Activated T-cell treated with anti-CD3 and anti-CD28 coated beads, Interleukin-2, amount 50 U/mL, for 72 hours (primary cell): Measurements from ENCODE around the gene GRAMD1A. TPM values are rescaled to one million over a fixed set of nuclear protein-coding genes. Genes with fewer than 3 reads are reported as not detected.
"Not testable (repeated sequence)": the region's sequence is repeated elsewhere in the genome, so short reads cannot be mapped to it uniquely, and the experiment has no call there.

Source experiments
- ATAC-seq, 2 donors: fragments of 150-1000 bp; cut with Tn5 transposase; replicated peaks in 1 of 2; 2 replicates each; pipeline ENCODE4 v1.10.0; 2021; ENCODE audit warnings: moderate library complexity in 2 of 2, mild to moderate bottlenecking in 1 of 2
- DNase-seq, 2 donors: peaks; one replicate each; pipeline ENCODE4 v3.0.0; 2021 to 2022; ENCODE audit warnings: mixed read lengths in 1 of 2
- H3K27ac Mint-ChIP-seq: one replicate; pipeline ENCODE4 v1.8.0; 2022; ENCODE audit warnings: mild to moderate bottlenecking, moderate library complexity, mixed read lengths
- H3K27me3 Mint-ChIP-seq: one replicate; pipeline ENCODE4 v1.8.0; 2022; ENCODE audit warnings: low read depth, mixed read lengths
- H3K36me3 Mint-ChIP-seq, 2 donors: one replicate each; pipeline ENCODE4 v1.8.0; 2022; ENCODE audit warnings: mixed read lengths in 2 of 2, mild to moderate bottlenecking in 1 of 2; ENCODE audit not compliant: insufficient read depth in 2 of 2
- H3K4me1 Mint-ChIP-seq: one replicate; pipeline ENCODE4 v1.8.0; 2022; ENCODE audit warnings: low read depth, mixed read lengths
- H3K4me3 Mint-ChIP-seq, 2 donors: one replicate each; pipeline ENCODE4 v1.8.0; 2022; ENCODE audit warnings: mild to moderate bottlenecking in 2 of 2, mixed read lengths in 2 of 2, moderate library complexity in 2 of 2
- H3K9me3 Mint-ChIP-seq, 2 donors: one replicate each; pipeline ENCODE4 v1.8.0; 2022; ENCODE audit warnings: mixed read lengths in 2 of 2
- total RNA-seq, 2 donors: library from RNA; stranded (reverse); gene quantifications; one replicate each; pipeline ENCODE4 v1.2.3, GENCODE V29; 2022

The GRAMD1A gene
- total RNA-seq, 2 donors from 2014 or later: 233 to 236 TPM

- Mint-ChIP-seq H3K27ac (no peak overlapping the region), H3K4me3 (no peak overlapping the region), H3K4me1 (peaks cover 5% of the 10 kb centered on the region), H3K9me3 (no peaks in the 10 kb centered on the region), H3K36me3 (peaks cover 13 to 29% of the 10 kb centered on the region in 2 donors), H3K27me3 (no peaks in the 10 kb centered on the region)
- DNase-seq (no peak), ATAC-seq (no peak)
Measured at GRCh38 chr19:35021016-35021415, 20.9 kb downstream of the GRAMD1A start.

DNA sequence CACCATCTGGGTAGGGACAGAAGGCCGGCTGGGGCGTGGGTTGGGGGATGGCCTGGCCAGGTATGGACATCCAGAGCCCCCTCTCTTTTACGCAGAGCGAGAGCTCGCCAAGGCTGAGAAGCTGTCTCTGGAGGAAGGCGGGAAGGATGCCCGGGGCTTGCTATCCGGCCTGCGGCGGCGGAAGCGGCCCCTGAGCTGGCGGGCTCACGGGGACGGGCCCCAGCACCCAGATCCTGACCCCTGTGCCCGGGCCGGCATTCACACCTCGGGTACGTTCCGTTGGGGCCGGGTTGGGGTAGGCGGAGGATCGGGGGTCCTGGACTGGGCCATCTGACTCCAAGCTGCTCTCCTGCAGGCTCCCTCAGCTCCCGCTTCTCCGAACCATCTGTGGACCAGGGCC is 21.5 kb downstream of the GRAMD1A start:
- no peaks in the 10 kb centered on the region for H3K9me3 Mint-ChIP-seq
- peaks cover 13 to 33% of the 10 kb centered on the region in 2 donors for H3K36me3 Mint-ChIP-seq
- no peak for ATAC-seq
- H3K27ac Mint-ChIP-seq: no peak overlapping the region
- H3K27me3 Mint-ChIP-seq: no peaks in the 10 kb centered on the region
- H3K4me1 Mint-ChIP-seq: peaks cover 5% of the 10 kb centered on the region
- H3K4me3 Mint-ChIP-seq: no peak overlapping the region
- DNase-seq: no peak

GRCh38 chr19:35022460-35022859 is 22.3 kb downstream of the GRAMD1A start:
- H3K4me1 Mint-ChIP-seq: peaks cover 5% of the 10 kb centered on the region
- ATAC-seq (peak in 1 of 2 donors; percentile 7), DNase-seq (no peak)
- H3K36me3 Mint-ChIP-seq: peaks cover 13 to 32% of the 10 kb centered on the region in 2 donors
- H3K27me3 Mint-ChIP-seq: no peaks in the 10 kb centered on the region
- H3K4me3 Mint-ChIP-seq: no peak overlapping the region
- H3K27ac Mint-ChIP-seq: no peak overlapping the region
- no peaks in the 10 kb centered on the region for H3K9me3 Mint-ChIP-seq

DNA sequence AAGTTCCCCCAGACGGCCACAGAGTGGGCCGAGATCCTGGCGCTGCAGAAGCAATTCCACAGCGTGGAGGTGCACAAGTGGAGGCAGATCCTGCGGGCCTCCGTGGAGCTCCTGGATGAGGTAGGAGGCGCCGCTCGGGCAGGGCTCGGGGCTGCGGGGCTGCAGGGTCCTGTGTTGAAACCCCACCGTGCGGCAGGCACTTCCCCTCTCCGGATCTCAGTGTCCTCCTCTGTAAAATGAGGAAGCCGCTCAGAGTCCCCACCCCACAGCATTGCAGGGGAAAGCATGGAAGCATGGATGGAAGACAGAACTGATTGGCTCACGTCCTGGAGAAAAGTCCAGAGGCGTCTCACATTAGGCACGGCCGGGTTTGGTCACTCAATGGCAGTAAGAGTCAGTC is 23.3 kb downstream of the GRAMD1A start:
- no peak overlapping the region for H3K27ac Mint-ChIP-seq
- peaks cover 10 to 26% of the 10 kb centered on the region in 2 donors for H3K36me3 Mint-ChIP-seq
- DNase-seq (no peak), ATAC-seq (no peak)
- no peaks in the 10 kb centered on the region for H3K9me3 Mint-ChIP-seq
- no peak overlapping the region for H3K4me3 Mint-ChIP-seq
- H3K4me1 Mint-ChIP-seq: peaks cover 7% of the 10 kb centered on the region
- H3K27me3 Mint-ChIP-seq: no peaks in the 10 kb centered on the region

GRCh38 chr19:35024095-35024494 is 24.0 kb downstream of the GRAMD1A start:
- peaks cover 11 to 25% of the 10 kb centered on the region in 2 donors for H3K36me3 Mint-ChIP-seq
- H3K27me3 Mint-ChIP-seq: no peaks in the 10 kb centered on the region
- peaks cover 9% of the 10 kb centered on the region for H3K4me1 Mint-ChIP-seq
- DNase-seq (no peak), ATAC-seq (no peak)
- no peak overlapping the region for H3K27ac Mint-ChIP-seq
- no peak overlapping the region for H3K4me3 Mint-ChIP-seq
- H3K9me3 Mint-ChIP-seq: no peaks in the 10 kb centered on the region

- no peak for ATAC-seq
- DNase-seq: no peak
- peaks cover 1% of the 10 kb centered on the region for H3K27me3 Mint-ChIP-seq
- no peak overlapping the region for H3K4me3 Mint-ChIP-seq
- H3K9me3 Mint-ChIP-seq: no peaks in the 10 kb centered on the region
- H3K27ac Mint-ChIP-seq: no peak overlapping the region
- H3K4me1 Mint-ChIP-seq: peaks cover 11% of the 10 kb centered on the region
- H3K36me3 Mint-ChIP-seq: peaks cover 6 to 16% of the 10 kb centered on the region in 2 donors
Measured at GRCh38 chr19:35025969-35026368, 25.8 kb downstream of the GRAMD1A start.

DNA sequence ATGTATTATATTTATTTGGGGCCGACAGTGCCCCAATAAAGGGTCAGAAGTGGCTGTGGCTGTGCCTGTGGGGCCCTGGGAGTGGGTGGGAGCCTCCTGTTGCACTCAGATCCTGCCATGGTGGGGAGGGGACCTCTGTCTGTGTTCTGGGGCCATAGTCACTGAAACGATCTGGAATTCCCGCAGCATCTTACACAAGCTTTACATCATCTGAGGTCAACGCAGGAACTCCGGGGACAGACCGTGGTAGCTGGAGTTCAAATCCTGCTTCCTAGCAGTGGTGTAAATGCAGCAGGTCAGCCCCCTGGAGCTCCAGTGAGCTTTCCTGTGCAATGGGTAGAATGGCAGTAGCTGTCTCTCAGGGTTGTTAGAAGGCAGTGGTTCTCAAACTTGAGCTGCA is 26.3 kb downstream of the GRAMD1A start:
- ATAC-seq (no peak), DNase-seq (no peak)
- H3K4me3 Mint-ChIP-seq: no peak overlapping the region
- H3K27me3 Mint-ChIP-seq: peaks cover 6% of the 10 kb centered on the region
- peaks cover 5 to 15% of the 10 kb centered on the region in 2 donors for H3K36me3 Mint-ChIP-seq
- no peaks in the 10 kb centered on the region for H3K9me3 Mint-ChIP-seq
- no peak overlapping the region for H3K27ac Mint-ChIP-seq
- H3K4me1 Mint-ChIP-seq: peaks cover 15% of the 10 kb centered on the region

GRCh38 chr19:35027009-35027408 is 26.9 kb downstream of the GRAMD1A start:
- Mint-ChIP-seq H3K4me1 (peaks cover 17% of the 10 kb centered on the region), H3K36me3 (peaks cover 5 to 12% of the 10 kb centered on the region in 2 donors), H3K9me3 (no peaks in the 10 kb centered on the region), H3K27me3 (peaks cover 12% of the 10 kb centered on the region), H3K27ac (no peak overlapping the region), H3K4me3 (no peak overlapping the region)
- DNase-seq: no peak
- no peak for ATAC-seq

DNA sequence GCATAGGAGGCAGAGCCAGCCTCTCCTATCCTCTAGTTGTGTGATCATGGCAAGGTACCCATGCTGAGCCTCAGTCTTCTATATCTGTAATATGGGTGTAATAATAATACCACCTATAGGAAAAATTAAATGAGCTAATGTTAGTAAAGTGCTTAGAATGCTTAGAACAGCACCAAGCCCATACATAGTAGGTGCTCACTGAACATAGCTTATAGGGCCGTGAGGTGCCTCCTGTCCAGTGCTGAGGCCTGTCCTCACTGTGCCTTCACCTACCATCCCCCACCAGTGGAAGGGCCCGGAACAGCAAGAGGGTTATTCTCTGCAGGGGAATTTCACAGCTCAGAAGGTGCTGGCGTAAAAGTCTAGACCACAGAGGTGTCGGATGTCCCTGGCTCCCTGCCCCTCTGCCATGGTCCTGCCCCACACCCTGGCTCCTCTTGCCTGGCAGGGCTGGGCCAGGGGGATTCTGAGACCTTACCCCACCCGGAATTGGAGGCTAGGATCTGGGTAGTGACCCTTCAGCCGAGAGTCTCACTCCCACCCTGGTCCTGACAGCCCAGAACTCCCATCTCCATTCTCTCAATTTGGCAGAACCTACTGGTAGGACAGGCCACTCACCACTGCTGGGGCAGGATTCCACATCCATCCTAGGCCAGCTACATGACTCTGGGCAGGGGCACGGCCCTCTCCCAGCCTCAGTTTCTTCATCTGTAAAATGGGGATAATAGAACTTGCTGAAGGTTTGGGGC is 27.9 kb downstream of the GRAMD1A start:
- DNase-seq: no peak
- H3K9me3 Mint-ChIP-seq: no peaks in the 10 kb centered on the region
- H3K27ac Mint-ChIP-seq: no peak overlapping the region
- H3K4me1 Mint-ChIP-seq: peaks cover 17% of the 10 kb centered on the region
- peak overlapping the region in 1 of 2 donors; percentile 36 for H3K4me3 Mint-ChIP-seq
- peaks cover 5 to 10% of the 10 kb centered on the region in 2 donors for H3K36me3 Mint-ChIP-seq
- ATAC-seq: no peak
- peaks cover 22% of the 10 kb centered on the region for H3K27me3 Mint-ChIP-seq

DNA sequence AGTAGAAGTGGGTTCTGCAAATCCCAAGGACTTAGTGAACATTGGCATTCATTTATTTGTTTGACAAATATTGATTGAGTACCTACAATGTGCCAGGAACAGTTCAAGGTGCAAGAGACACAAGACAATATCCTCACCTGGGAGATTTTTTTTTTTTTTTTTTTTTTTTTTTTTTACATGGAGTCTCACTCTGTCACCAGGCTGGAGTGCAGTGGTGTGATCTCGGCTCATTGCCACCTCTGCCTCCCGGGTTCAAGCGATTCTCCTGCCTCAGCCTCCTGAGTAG is 28.4 kb downstream of the GRAMD1A start:
- H3K27me3 Mint-ChIP-seq: peaks cover 24% of the 10 kb centered on the region
- not testable (repeated sequence) for DNase-seq, ATAC-seq, H3K9me3 Mint-ChIP-seq, H3K27ac Mint-ChIP-seq, H3K36me3 Mint-ChIP-seq
- H3K4me1 Mint-ChIP-seq: peaks cover 17% of the 10 kb centered on the region
- peak overlapping the region in 1 of 2 donors; percentile 36 for H3K4me3 Mint-ChIP-seq

- peaks cover 17% of the 10 kb centered on the region for H3K4me1 Mint-ChIP-seq
- ATAC-seq, H3K9me3 Mint-ChIP-seq, DNase-seq, H3K36me3 Mint-ChIP-seq: not testable (repeated sequence)
- H3K27ac Mint-ChIP-seq: peak overlapping the region; percentile 20
- H3K4me3 Mint-ChIP-seq: peak overlapping the region; percentile 56 to 69
- peaks cover 24% of the 10 kb centered on the region for H3K27me3 Mint-ChIP-seq
Measured at GRCh38 chr19:35029275-35029736, 29.2 kb downstream of the GRAMD1A start.

DNA sequence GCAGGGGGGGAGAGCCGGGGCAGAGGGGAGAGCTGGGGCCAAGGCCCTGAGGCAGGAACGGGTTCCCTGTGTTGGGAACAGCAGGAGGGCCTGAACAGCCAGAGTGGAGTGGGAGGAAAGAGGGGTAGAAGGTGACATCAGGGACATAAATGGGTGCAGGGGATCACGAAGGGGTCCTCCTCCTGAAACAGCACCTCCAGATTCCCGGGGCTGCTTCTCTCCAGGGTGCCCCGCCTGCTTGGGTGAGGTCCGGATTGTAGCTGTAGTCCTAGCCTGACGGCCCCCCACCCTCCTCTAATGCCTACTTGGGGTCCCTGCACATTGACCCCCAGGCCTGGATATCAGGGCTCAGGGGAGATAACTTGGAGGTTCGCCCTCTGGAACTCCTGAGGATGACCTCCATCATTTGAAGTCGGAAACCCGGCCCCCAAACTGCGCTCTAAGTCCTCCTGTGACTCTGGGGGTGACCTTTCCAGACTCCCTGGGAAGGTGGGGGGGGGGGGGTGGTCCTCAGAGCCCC is 29.7 kb downstream of the GRAMD1A start:
- peak overlapping the region; percentile 56 to 69 for H3K4me3 Mint-ChIP-seq
- DNase-seq (no peak), ATAC-seq (peak; percentile 2 to 4)
- H3K4me1 Mint-ChIP-seq: peaks cover 17% of the 10 kb centered on the region
- peak overlapping the region; percentile 20 for H3K27ac Mint-ChIP-seq
- H3K27me3 Mint-ChIP-seq: peaks cover 24% of the 10 kb centered on the region
- peaks cover 3 to 6% of the 10 kb centered on the region in 2 donors for H3K36me3 Mint-ChIP-seq
- no peaks in the 10 kb centered on the region for H3K9me3 Mint-ChIP-seq

GRCh38 chr19:35030257-35031071 is 30.3 kb downstream of the GRAMD1A start, which contains the start of gene SCN1B:
SCN1B (plus strand) TSS chr19:35030470; CDS start chr19:35030821, 351 bp downstream.
- no peaks in the 10 kb centered on the region for H3K9me3 Mint-ChIP-seq
- DNase-seq (peak; percentile 82), ATAC-seq (peak; percentile 82 to 86)
- H3K27ac Mint-ChIP-seq: peak within 1 kb of the TSS; percentile 80
- H3K36me3 Mint-ChIP-seq: peaks cover 3 to 6% of the 10 kb centered on the region in 2 donors
- peak within 1 kb of the TSS; percentile 64 to 72 for H3K4me3 Mint-ChIP-seq
- peaks cover 17% of the 10 kb centered on the region for H3K4me1 Mint-ChIP-seq
- peaks cover 24% of the 10 kb centered on the region for H3K27me3 Mint-ChIP-seq
